Prostate gland (tissue), 2 donors: Measurements from ENCODE around the gene ITIH5.

Experiments
- CTCF ChIP-seq, 4 experiments: fragments of 200-600 bp in 2 of 4; fragments of 450-650 bp in 2 of 4; sonication (generic) in 2 of 4; IDR thresholded peaks; 1 replicate in 3 of 4; 2 replicates in 1 of 4; pipeline ENCODE4 v1.5.1; 2016 to 2019; ENCODE audit warnings: antibody characterized with exemption in 4 of 4, mild to moderate bottlenecking in 2 of 4, moderate library complexity in 2 of 4
- POLR2A ChIP-seq: fragments of 450-650 bp; IDR thresholded peaks from one replicate; pipeline ENCODE4 v1.6.1; 2016; ENCODE audit warnings: antibody characterized with exemption, mild to moderate bottlenecking
- POLR2AphosphoS5 ChIP-seq: sonication (generic); formaldehyde crosslinking; IDR thresholded peaks from one replicate; pipeline ENCODE4 v1.6.1; 2017; ENCODE audit warnings: antibody characterized with exemption

- TF ChIP-seq CTCF (IDR thresholded peaks at IDR 0.05): no peak
- TF ChIP-seq POLR2A: no peak
- TF ChIP-seq POLR2AphosphoS5: peak; percentile 34
Measured at GRCh38 chr10:7513455-7513854, 153.3 kb downstream of the ITIH5 start.
